Measurements from ENCODE around the gene STARD13.
A peak's percentile ranks its signal among the peaks of the same experiment; 100 is the strongest.

STARD13 gene

GRCh38 chr13:33201659-33202058 is 83.9 kb downstream of the STARD13 start:
- no peak for DNase-seq (ENCODE audit: low read depth)

GRCh38 chr13:33199289-33199850 is 86.2 kb downstream of the STARD13 start:
- DNase-seq (ENCODE audit: low read depth), result no peak

GRCh38 chr13:33197541-33197971 is 88.0 kb downstream of the STARD13 start:
- no peak for DNase-seq (ENCODE audit: low read depth)

- no peak for DNase-seq (ENCODE audit: low read depth)
Measured at GRCh38 chr13:33196767-33197166, 88.8 kb downstream of the STARD13 start.

GRCh38 chr13:33195693-33196464 is 89.7 kb downstream of the STARD13 start:
- DNase-seq (ENCODE audit: low read depth), result no peak

GRCh38 chr13:33194820-33195692 is 90.5 kb downstream of the STARD13 start:
- peak; percentile 94 for DNase-seq (ENCODE audit: low read depth)

GRCh38 chr13:33193428-33193974 is 92.1 kb downstream of the STARD13 start:
- DNase-seq (ENCODE audit: low read depth), result no peak

GRCh38 chr13:33191425-33192210 is 93.9 kb downstream of the STARD13 start:
- DNase-seq (ENCODE audit: low read depth), result peak; percentile 38

- DNase-seq (ENCODE audit: low read depth), result no peak
Measured at GRCh38 chr13:33189470-33189869, 96.1 kb downstream of the STARD13 start.

GRCh38 chr13:33188093-33188882 is 97.3 kb downstream of the STARD13 start:
- DNase-seq (ENCODE audit: low read depth), result no peak

- DNase-seq (ENCODE audit: low read depth), result no peak
Measured at GRCh38 chr13:33186861-33187291, 98.7 kb downstream of the STARD13 start.

GRCh38 chr13:33185853-33186252 is 99.7 kb downstream of the STARD13 start:
- no peak for DNase-seq (ENCODE audit: low read depth)

- DNase-seq (ENCODE audit: low read depth), result no peak
Measured at GRCh38 chr13:33184530-33184929, 101.0 kb downstream of the STARD13 start.

GRCh38 chr13:33184112-33184490 is 101.5 kb downstream of the STARD13 start:
- DNase-seq (ENCODE audit: low read depth), result no peak

- no peak for DNase-seq (ENCODE audit: low read depth)
Measured at GRCh38 chr13:33183431-33184111, 102.0 kb downstream of the STARD13 start.

- no peak for DNase-seq (ENCODE audit: low read depth)
Measured at GRCh38 chr13:33182729-33183128, 102.8 kb downstream of the STARD13 start.

GRCh38 chr13:33181264-33181663 is 104.3 kb downstream of the STARD13 start:
- no peak for DNase-seq (ENCODE audit: low read depth)

- peak; percentile 38 for DNase-seq (ENCODE audit: low read depth)
Measured at GRCh38 chr13:33180122-33180804, 105.3 kb downstream of the STARD13 start.

GRCh38 chr13:33179463-33179862 is 106.1 kb downstream of the STARD13 start:
- DNase-seq (ENCODE audit: low read depth), result no peak

Data from fibroblast of gingiva (primary cell).